ENCODE data around the gene GPC6.

Gene GPC6

GRCh38 chr13:93753639-93754038, 527.0 kb downstream of the GPC6 start:
- DNase-seq = no peak

- DNase-seq = no peak
Observed at GRCh38 chr13:93755341-93755740, 528.7 kb downstream of the GPC6 start.

GRCh38 chr13:93758575-93758974, 532.0 kb downstream of the GPC6 start:
- DNase-seq = no peak

GRCh38 chr13:93762708-93763426, 536.3 kb downstream of the GPC6 start:
- DNase-seq = no peak

GRCh38 chr13:93765062-93765461, 538.5 kb downstream of the GPC6 start:
- no peak for DNase-seq

DNA sequence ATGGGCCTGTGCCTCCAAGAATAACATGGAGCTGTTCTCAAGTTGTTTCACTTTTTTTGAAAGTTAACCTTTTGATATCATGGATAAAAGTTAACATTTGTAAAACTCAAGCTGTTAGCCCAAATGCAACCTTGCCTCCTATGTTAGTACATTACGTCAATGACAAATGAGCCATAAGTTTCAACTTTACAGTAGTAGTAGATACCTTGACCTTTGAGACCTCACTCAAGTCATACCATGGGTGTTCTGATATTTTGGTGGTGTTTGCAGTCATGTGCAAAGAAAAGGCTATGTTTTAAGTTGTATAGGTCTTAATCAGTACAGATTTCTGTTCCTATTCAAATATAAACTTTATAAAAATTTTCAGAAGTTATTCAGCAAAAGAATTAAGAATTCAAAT, 539.2 kb downstream of the GPC6 start:
- DNase-seq = no peak

GRCh38 chr13:93766719-93767118, 540.1 kb downstream of the GPC6 start:
- no peak for DNase-seq

GRCh38 chr13:93767180-93767916, 540.7 kb downstream of the GPC6 start:
- no peak for DNase-seq

GRCh38 chr13:93767917-93768409, 541.4 kb downstream of the GPC6 start:
- no peak for DNase-seq

- no peak for DNase-seq
Observed at GRCh38 chr13:93769101-93769500, 542.5 kb downstream of the GPC6 start.

DNA sequence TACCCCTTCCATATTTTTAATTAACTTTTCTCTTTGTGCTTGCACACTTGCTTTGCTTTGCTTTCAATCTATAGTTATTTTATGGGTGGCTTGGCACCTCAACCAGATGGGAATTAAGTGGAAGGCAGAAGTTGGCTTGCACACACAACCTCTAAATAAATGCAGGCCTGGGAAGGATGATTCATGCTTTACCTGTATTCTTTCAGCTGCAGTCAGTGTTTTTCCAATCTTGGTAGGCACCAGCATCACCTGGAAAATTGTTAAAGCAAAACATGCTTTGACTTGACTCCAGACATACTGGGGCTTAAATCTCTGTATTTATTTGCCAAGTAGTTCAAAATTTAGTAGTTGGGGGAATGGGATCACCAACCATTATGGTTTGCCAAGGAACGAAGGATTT, 543.0 kb downstream of the GPC6 start:
- DNase-seq = no peak

GRCh38 chr13:93771227-93771626, 544.6 kb downstream of the GPC6 start:
- DNase-seq = no peak

DNA sequence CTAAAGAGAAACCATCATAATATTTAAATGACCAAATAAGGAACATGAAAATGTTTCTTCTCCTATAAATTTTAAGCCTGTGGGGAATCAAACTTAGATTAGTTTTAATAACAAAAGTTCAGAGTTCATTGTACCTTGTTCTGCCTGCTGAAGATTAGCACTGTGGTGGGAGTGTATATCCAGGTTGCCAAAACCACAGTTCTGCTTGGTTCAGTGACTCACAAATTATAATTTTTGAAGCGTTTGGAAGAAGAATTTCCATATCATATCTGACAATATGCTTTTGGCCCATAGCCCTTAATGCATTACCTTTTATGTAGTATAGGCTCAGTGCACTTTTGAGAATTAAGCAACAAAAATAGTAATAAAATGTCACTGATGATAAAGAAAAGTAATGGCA, 545.2 kb downstream of the GPC6 start:
- no peak for DNase-seq

DNA sequence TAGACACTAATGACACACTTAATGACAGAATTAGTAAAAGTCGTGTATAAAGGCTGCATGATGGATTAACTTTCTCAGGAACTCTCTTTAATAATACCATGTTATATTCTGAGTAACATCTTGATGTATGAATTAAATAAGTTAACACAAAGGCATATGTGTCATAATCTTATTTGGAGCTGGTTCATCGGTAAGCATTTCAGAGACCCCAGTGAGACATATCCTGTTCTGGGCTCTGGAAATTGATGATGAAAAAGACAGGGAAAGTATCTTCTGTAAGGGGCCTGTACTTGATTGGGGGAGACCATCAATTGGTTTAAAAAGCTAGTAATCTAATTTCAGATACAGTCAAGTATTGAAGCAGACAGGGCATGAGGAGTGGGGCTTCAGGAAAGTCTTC, 547.9 kb downstream of the GPC6 start:
- no peak for DNase-seq

DNA sequence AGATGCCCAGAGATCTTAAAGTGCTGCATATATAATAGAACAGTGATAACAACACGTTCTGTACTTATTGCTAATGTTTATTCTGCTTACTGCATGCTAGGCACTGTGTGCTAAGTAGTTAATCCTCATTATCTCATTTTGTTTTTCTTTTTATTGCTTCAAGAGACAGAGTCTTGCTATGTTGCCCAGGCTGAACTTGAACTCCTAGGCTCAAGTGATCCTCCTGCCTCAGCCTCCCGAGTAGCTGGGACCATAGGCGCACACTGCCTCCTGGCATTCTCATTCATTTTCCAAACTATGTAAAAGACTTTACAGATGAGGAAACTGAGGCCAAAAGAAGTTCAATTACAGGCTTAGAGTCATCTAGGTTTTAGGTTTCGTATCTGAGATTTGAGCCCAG, 548.4 kb downstream of the GPC6 start:
- no peak for DNase-seq

- DNase-seq = no peak
Observed at GRCh38 chr13:93775507-93776108, 549.0 kb downstream of the GPC6 start.

DNA sequence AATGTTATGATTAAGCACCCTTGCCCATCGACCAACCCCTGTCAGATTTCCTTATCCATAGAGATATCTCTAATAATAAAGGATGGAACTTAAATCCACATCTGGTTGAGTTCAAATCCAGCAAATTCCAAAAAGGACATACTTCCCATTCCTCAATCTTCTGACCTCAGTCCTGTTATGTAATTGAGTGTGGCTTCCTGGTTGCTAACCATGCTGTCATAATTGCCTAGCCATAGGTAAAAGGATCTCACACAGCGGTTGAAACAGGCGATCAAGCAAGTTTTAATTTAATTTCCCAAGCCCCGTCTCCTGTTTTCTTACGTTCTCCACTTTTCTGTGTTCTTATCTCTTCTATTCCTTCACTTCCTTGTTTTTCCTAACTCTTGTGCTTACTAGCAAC, 550.3 kb downstream of the GPC6 start:
- DNase-seq = no peak

DNA sequence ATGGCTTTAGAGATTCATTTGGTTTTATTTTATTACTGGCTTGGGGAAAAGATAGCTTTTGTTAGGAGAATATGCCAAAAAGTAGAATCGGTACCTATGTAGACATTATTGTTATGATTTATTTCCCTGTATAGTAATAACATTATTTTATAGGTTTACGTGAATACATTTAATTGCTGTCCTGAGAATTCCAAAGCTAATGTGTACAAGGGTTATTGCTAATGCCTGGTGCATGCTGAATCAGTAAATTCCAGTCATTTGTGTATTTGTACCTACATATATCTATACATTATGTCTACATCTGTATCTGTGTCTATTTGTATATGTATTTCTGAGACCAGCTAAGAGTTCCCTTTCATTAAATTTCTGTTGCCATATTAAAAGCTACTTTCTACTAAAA, 550.9 kb downstream of the GPC6 start:
- DNase-seq = no peak

DNA sequence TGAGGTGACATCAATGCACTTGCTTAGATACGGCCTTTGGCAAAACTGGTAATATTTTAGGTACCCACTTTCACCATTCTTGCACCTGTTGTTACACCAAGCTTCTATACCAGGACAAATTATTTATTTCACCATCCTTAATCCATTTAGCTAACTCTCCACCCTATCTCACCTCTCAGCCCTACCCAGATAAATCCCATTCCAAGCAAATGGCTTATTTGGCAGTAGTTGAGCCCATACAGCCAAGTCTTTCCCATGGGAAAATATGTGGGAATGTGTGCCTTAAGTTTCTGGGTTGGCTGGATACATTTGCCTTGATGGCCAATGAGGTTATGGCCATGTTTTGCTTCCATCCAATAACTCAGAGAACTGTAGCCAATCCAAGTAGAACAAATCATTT, 551.9 kb downstream of the GPC6 start:
- no peak for DNase-seq

DNA sequence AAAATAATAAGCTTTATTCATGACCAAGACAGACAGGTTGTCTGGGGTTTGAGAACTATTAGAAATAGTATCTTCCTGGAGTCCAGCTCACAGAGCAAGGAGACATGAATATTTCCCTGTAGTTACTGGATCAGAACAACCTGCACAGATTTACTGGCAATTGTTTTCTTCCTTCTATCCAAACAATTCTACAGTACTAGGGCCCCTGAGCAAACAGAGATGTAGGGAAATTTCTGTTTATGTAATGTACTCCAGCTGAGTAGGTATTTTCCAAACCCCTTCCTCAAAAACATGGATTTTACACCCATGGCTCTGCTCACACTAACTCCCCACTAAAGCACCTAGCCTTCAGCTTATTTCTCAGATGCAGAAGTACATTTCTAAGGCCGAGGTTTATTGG, 557.6 kb downstream of the GPC6 start:
- DNase-seq = no peak

- DNase-seq = no peak
Observed at GRCh38 chr13:93786846-93787489, 560.4 kb downstream of the GPC6 start.

- no peak for DNase-seq
Observed at GRCh38 chr13:93788456-93788855, 561.8 kb downstream of the GPC6 start.

DNA sequence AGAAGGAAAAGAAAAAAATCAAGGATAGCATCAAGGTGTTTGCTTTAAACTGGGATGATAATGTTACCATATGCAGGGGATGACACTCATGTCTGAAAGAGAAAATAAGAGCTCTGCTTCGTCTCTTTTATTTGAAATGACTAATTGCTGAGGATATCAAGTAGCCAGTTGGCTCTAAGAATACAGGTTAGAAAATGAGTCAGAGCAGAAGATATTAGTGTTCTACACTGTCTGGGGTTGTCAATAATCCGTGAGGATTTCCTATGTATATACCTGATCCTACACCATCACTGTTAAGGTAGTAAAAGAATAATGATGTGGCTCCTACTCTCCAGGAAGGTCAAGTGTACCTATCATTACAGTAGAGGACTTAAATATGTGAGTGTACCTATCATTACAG, 562.5 kb downstream of the GPC6 start:
- no peak for DNase-seq
